HEK293T (cell line): Measurements from ENCODE around the gene SYCP2L.

Source experiments
- CTCF ChIA-PET: fragments of 350-600 bp; formaldehyde crosslinking; extraction: SDS; loops from one replicate; lab custom pipeline; 2021; ENCODE audit warnings: antibody characterized with exemption, inconsistent platforms; lab: Yijun Ruan, JAX
- POLR2A ChIA-PET: fragments of 350-600 bp; formaldehyde crosslinking; extraction: SDS; loops from one replicate; lab custom pipeline; 2020; ENCODE audit warnings: antibody characterized with exemption, inconsistent platforms; lab: Yijun Ruan, JAX
- DNase-seq: peaks from one replicate; pipeline ENCODE4 v3.0.0; 2012; ENCODE audit warnings: mixed read lengths; ENCODE audit errors: extremely low spot score
- ARNT ChIP-seq: fragments of 450-650 bp; IDR thresholded peaks from 2 replicates; pipeline ENCODE4 v1.6.1; 2017; ENCODE audit warnings: mild to moderate bottlenecking
- BHLHE40 ChIP-seq: fragments of 450-650 bp; IDR thresholded peaks from 2 replicates; pipeline ENCODE4 v1.6.1; 2016; ENCODE audit warnings: mild to moderate bottlenecking, moderate library complexity, borderline replicate concordance
- CTBP1 ChIP-seq: fragments of 450-650 bp; IDR thresholded peaks from 2 replicates; pipeline ENCODE4 v1.6.1; 2016; ENCODE audit warnings: borderline replicate concordance
- ELF4 ChIP-seq: fragments of 450-650 bp; IDR thresholded peaks from 2 replicates; pipeline ENCODE4 v1.6.1; 2017; ENCODE audit warnings: antibody characterized with exemption
- FOXA1 ChIP-seq: fragments of 450-650 bp; IDR thresholded peaks from 2 replicates; pipeline ENCODE4 v1.6.1; 2016; ENCODE audit warnings: mild to moderate bottlenecking
- FOXK2 ChIP-seq: fragments of 450-650 bp; IDR thresholded peaks from 2 replicates; pipeline ENCODE4 v1.6.1; 2016; ENCODE audit warnings: mild to moderate bottlenecking
- FOXM1 ChIP-seq: fragments of 450-650 bp; IDR thresholded peaks from 2 replicates; pipeline ENCODE4 v1.6.1; 2017; ENCODE audit warnings: mild to moderate bottlenecking, borderline replicate concordance
- HDGF ChIP-seq: fragments of 450-650 bp; IDR thresholded peaks from 2 replicates; pipeline ENCODE4 v1.6.1; 2017; ENCODE audit warnings: antibody characterized with exemption, borderline replicate concordance
- L3MBTL2 ChIP-seq: fragments of 450-650 bp; conservative IDR thresholded peaks from 2 replicates; pipeline ENCODE4 v1.6.1; 2016; ENCODE audit warnings: mild to moderate bottlenecking
- LEF1 ChIP-seq: fragments of 450-650 bp; IDR thresholded peaks from 2 replicates; pipeline ENCODE4 v1.6.1; 2017; ENCODE audit warnings: mild to moderate bottlenecking, borderline replicate concordance
- NFRKB ChIP-seq: fragments of 450-650 bp; IDR thresholded peaks from 2 replicates; pipeline ENCODE4 v1.6.1; 2016; ENCODE audit warnings: mild to moderate bottlenecking, moderate library complexity
- SP1 ChIP-seq: fragments of 450-650 bp; IDR thresholded peaks from 2 replicates; pipeline ENCODE4 v1.6.1; 2017
- SUZ12 ChIP-seq: fragments of 450-650 bp; IDR thresholded peaks from 2 replicates; pipeline ENCODE4 v1.6.1; 2016; ENCODE audit warnings: mild to moderate bottlenecking
- ZNF384 ChIP-seq: fragments of 450-650 bp; IDR thresholded peaks from 2 replicates; pipeline ENCODE4 v1.6.1; 2016
- TF ChIP-seq, protein P1 (sequence below): fragments of 450-650 bp; IDR thresholded peaks from 2 replicates; pipeline ENCODE4 v1.6.1; 2016

The SYCP2L gene

DNA sequence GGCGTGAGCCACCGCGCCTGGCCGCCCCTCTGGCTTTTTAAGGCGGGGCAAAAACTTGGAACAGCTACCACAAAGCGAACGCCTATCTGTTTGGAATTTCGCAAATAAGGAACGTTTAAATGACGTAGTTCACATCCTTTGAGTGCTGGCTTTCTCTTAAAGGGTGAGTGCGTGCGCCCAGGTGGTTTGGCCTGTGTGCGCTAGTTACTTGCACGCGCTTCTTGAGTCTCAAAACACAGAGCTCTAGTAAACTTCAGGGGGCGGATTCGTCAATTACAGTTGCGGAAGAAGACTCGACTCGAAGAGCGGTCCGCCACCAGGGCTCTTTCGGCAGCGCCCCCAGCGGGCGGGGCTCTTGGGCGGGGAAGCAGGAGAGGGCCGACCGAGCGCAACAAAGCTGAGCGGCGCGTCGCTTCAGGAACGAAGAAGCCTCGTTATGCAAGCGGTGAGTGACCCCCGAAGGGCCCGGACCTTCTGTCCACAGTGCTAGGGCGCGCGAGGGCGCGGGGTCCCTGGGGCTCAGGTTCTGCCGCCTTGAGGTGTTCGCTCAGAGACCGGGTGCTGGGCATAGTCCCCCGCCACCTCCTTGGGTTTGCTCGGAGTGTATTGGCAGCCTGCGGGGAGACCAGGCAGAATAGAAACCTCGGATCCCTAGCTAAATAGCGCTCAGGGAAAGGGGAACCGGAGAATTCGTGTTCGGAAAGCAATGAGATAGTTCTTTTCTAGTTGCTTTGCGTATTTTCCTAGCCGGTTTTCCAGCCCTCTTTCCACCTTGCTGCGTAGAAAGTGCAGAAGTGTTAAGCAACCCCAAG lies at the start of gene SYCP2L:
TSS of gene SYCP2L (plus strand) at position 362 of the 812 bp plus-strand sequence. CDS start at position 437, 75 bp downstream.
- CTCF ChIA-PET: interaction anchor here (0.9 to 1.7 kb wide), 7 partner anchors 10 to 308 kb away, joined by 3 to 8 read pairs (median 3); partner anchors contain the start of genes MAK and SMIM13
- POLR2A ChIA-PET: interaction anchor here (0.8 to 2.0 kb wide), 21 partner anchors 8 to 421 kb away, joined by 3 to 23 read pairs (median 5); partner anchors contain the start of gene MAK
- TF ChIP-seq ELF4 (no peak), HDGF (no peak), CTBP1 (peak; percentile 75), FOXM1 (0 out of 2 replicates have a peak, but pooled peaks have one; percentile 14), L3MBTL2 (peak; percentile 90), FOXK2 (no peak), ARNT (peak; percentile 97)
- peak; percentile 77 for DNase-seq

GRCh38 chr6:10837622-10837994 lies 49.2 kb upstream of the SYCP2L start:
- ChIA-PET CTCF (interaction anchor here (1.3 to 1.5 kb wide), 2 partner anchors 17 to 49 kb away, joined by 3 read pairs; partner anchors contain the start of gene SYCP2L), POLR2A (interaction anchor here (2.8 kb wide), 1 partner anchor 49 kb away, joined by 18 read pairs; the partner anchor contains the start of gene SYCP2L)
- peak; percentile 34 for DNase-seq
- TF ChIP-seq SUZ12 (no peak), ELF4 (no peak), ZNF384 (no peak)

- POLR2A ChIA-PET: interaction anchor here (0.8 to 2.8 kb wide), 3 partner anchors 9 to 49 kb away, joined by 3 to 18 read pairs (median 6); partner anchors contain the start of gene SYCP2L
- no peak for TF ChIP-seq FOXM1
- TF ChIP-seq NFRKB: no peak
- TF ChIP-seq L3MBTL2: peak; percentile 28
- TF ChIP-seq SUZ12: no peak
- no peak for TF ChIP-seq ARNT
- CTCF ChIA-PET: interaction anchor here (1.1 to 1.5 kb wide), 3 partner anchors 9 to 49 kb away, joined by 3 read pairs; partner anchors contain the start of gene SYCP2L
- DNase-seq: peak; percentile 97
These were observed 48.7 kb upstream of the SYCP2L start, which contains the start of gene MAK for GRCh38 chr6:10837995-10838793. TSS of gene MAK (minus strand) at chr6:10838539. CDS start at chr6:10830648, 7,891 bp downstream.

DNA sequence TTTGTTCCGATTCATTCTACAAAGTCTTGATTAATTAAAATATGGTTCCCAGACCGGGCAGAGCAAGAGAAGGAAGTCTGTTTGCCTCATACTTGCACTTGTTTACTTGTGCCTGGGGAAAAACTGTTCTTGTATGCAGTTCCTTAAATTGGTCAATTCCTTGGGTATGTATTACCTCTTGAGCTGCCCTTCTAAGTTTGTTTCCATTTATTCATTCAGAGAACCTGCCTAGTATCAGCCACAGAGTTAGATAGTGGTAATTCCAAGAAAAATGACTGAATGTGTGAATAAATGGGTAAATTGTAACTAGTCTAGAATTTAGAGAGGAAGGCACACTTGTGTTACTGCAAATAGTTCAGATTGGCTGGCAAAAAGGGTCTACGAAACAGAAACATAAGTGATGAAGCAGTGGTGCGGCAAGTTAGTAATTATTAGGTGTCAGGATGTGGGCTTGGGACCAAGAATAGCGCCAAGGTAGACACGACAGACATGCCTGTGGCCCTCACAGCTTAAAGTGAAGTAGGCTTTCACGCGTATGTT lies 48.0 kb upstream of the SYCP2L start:
- no peak for TF ChIP-seq L3MBTL2
- TF ChIP-seq LEF1: no peak
- no peak for TF ChIP-seq SP1
- TF ChIP-seq FOXA1: no peak
- TF ChIP-seq HDGF: no peak
- TF ChIP-seq FOXK2: no peak
- no peak for TF ChIP-seq ZNF384
- ChIA-PET CTCF (interaction anchor here (1.1 kb wide), 1 partner anchor 9 kb away, joined by 3 read pairs; no protein-coding TSS in a partner anchor), POLR2A (interaction anchor here (0.8 to 1.0 kb wide), 3 partner anchors 10 to 200 kb away, joined by 3 to 6 read pairs (median 3); partner anchors contain the start of gene SYCP2L)
- DNase-seq: no peak

GRCh38 chr6:10843554-10843953 lies 43.3 kb upstream of the SYCP2L start:
- DNase-seq: no peak
- ChIA-PET POLR2A (no interaction called here), CTCF (no interaction called here)
- TF ChIP-seq ELF4 (no peak), ARNT (no peak), BHLHE40 (no peak), HDGF (no peak)
- TF ChIP-seq, protein P1, sequence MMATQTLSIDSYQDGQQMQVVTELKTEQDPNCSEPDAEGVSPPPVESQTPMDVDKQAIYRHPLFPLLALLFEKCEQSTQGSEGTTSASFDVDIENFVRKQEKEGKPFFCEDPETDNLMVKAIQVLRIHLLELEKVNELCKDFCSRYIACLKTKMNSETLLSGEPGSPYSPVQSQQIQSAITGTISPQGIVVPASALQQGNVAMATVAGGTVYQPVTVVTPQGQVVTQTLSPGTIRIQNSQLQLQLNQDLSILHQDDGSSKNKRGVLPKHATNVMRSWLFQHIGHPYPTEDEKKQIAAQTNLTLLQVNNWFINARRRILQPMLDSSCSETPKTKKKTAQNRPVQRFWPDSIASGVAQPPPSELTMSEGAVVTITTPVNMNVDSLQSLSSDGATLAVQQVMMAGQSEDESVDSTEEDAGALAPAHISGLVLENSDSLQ: no peak

- CTCF ChIA-PET: interaction anchor here (0.6 to 1.1 kb wide), 3 partner anchors 9 to 39 kb away, joined by 3 read pairs; partner anchors contain the start of genes MAK and SYCP2L
- DNase-seq: no peak
- TF ChIP-seq ZNF384: peak; percentile 89
- TF ChIP-seq HDGF: no peak
- TF ChIP-seq, protein P1: 0 out of 2 replicates have a peak, but pooled peaks have one; percentile 12
- POLR2A ChIA-PET: no interaction called here
These were observed 39.2 kb upstream of the SYCP2L start for GRCh38 chr6:10847684-10848083.
